HK-2 (cell line): Measurements from ENCODE around the gene ANKRD63.

Experiments used
- DNase-seq: peaks from one replicate; pipeline ENCODE4 v3.0.0-alpha.2; 2018; ENCODE audit not compliant: unreplicated experiment

ANKRD63 gene

GRCh38 chr15:40279437-40280141 lies 3.3 kb downstream of the ANKRD63 start:
- peak; percentile 66 for DNase-seq

- DNase-seq = no peak
These were observed 4.8 kb downstream of the ANKRD63 start for GRCh38 chr15:40278026-40278425.

- no peak for DNase-seq
These were observed 5.4 kb downstream of the ANKRD63 start for GRCh38 chr15:40277471-40277870.

- no peak for DNase-seq
These were observed 5.9 kb downstream of the ANKRD63 start for GRCh38 chr15:40276927-40277326.

- no peak for DNase-seq
These were observed 6.9 kb downstream of the ANKRD63 start for GRCh38 chr15:40275954-40276353.

- no peak for DNase-seq
These were observed 7.3 kb downstream of the ANKRD63 start for GRCh38 chr15:40275523-40275922.

DNA sequence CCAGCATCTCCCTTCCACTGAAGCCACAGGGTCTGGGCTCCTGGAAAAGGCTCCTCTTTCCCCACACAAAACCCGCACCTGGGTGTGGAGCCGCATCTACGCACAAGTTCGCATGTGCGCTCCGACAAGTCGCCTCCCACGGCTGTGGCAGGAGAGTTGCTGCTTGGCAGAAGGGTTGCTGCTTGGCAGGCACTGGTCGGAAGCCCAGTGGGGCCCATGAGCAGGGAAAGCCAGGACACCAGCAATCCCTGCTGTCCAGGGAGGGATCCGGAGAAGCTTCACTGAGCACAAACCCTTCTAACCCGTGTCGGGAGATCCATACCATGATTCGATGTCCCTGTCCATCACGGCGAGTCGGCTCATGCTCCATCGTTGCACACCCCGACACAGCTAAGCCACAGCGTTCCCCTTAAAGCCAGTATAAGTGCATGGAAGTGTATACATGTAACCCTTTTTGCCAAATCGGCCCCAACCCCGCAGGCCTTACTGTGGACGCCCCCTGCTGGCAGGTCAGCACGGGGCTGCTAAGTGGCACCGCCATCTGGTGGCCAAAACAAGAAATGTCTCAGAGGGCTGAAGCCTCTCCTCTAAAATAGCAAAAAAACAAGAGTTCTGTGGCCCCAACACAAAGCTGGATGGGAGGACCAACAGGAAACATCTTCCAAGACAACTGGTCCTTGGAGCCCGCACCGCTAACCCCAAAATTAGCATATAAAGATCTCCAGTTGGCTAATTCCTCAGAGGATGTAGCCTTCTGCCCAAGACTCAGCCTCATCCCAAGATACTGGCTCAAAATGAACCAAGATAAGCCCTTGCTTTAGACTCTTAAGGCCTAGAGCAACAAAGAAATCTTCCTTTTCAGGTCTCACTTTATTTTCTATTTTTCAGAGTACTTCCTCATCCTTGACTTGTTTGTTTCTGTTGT lies 8.3 kb downstream of the ANKRD63 start:
- DNase-seq = peak; percentile 78

DNA sequence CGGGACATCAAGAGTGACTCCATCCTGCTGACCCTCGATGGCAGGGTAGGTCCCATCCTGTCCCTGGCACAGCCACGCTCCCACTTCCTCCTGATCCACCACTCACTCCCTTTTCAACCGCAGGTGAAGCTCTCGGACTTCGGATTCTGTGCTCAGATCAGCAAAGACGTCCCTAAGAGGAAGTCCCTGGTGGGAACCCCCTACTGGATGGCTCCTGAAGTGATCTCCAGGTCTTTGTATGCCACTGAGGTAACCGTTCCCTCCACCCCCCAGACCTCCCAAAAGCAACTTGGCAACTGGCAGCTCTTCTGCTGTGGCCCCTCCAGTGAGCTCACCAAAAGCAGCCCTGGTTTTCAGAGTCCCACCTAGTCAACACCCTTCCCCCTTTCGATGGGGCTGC lies 9.4 kb downstream of the ANKRD63 start:
- DNase-seq = no peak

DNA sequence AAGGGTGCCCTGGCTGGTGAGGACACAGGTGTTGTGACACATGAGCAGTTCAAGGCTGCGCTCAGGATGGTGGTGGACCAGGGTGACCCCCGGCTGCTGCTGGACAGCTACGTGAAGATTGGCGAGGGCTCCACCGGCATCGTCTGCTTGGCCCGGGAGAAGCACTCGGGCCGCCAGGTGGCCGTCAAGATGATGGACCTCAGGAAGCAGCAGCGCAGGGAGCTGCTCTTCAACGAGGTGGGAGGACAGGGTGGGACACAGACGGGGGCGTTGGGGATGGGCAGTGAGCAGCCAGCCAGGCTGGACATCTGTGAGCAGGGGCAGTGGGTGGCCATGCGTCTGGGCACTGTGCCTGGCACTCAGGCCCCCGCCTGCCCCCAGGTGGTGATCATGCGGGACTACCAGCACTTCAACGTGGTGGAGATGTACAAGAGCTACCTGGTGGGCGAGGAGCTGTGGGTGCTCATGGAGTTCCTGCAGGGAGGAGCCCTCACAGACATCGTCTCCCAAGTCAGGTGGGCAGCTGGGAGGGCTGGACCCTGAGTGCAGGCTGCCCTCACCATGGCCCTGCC lies 10.3 kb downstream of the ANKRD63 start:
- no peak for DNase-seq

GRCh38 chr15:40271685-40272484 lies 11.0 kb downstream of the ANKRD63 start:
- no peak for DNase-seq

DNA sequence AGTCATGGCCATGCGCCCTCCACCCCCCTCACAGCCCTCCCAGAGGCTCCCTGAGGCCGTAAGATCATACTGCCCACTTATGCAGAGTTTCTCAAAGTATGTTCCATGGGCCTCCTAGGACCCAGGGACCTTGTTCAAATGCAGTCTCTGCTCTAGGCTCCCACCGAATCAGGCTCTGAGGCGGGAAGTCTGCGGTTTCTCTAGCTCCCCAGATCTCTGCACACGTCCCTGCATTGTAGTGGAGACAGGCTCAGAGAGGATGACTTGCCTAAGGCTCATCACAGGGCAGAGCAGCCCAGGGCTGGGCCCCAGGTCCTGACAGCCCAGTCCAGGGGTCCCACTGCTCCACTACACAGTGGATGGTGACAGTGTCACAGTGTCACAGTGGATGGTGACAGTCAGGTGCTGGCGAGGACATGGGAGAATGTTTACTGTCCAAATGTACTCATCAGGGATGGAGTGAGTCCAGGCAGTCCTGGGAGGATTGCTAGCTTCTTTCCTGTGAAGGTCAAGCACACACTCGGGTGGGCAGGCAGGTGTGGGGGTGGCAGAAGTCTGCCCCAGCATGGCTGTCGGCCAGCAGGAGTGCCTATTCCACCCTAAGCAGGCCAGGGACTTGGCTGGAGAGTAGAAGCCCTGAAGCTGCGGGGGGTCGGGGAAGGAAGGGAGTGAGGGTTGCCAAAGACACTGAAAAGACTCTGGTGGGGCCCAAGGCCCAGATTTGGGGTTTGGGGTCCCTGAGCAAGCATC lies 12.4 kb downstream of the ANKRD63 start:
- no peak for DNase-seq

DNA sequence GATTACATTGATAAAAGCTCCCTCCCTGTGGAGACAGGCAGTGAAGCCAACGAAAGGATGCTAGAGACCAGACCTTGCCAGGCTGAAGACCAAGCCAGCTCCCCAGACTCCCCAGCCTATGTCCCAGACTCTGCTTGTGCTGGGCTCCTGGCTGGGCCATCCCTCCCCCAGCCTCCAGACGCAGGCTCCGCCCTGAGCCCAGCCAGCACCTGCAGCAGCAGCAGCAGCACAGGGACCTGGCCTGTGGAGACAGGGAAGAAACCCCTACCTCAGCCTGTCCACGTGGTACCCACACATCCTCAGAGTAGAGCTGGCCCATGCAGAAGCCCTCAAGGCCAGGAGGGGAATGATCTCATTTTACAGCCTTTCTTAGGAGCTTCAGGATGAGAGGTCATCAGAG lies 13.3 kb downstream of the ANKRD63 start:
- DNase-seq = no peak

DNA sequence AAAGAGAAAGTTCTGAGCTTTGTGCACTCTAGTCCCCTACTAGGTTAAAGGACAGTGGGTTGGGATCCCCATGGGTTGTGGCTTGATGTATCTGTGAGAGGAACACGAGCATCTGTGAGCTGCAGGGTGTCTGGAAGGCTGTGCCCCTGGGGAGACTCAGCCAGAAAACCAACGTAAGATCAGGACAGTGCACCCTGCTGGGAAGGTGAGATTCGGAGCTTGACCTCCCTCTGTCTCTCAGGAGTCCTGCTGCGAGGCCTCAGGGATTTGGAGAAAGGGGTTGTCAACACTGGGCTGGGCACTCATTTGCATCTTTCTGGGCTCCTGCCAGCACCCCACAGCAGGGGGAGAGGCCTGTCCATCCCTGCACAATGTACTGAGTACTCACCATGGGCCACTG lies 15.2 kb downstream of the ANKRD63 start:
- DNase-seq = no peak

DNA sequence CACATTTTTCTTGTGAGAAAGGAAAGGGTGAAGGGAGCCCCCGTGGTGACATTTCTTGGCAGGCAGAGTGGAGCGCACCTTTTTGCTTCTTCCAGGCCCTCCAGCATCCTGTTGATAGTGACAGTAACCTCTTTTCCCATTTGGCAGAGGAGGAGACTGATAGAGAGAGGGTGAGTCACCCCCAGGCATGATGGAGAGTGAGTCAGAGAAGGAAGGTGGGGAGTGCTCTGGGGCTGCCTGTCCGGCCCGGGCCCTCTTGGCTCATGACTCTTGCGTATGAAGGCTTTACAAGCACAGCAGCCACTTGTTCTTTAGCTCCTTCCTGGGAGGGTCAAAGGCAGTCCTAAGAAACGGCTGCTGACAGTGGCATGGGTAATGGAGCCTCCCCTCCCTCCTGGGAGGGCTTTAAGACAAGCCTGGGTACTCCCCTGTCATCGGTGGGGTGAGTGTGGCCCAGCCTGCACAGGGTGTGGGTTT lies 16.0 kb downstream of the ANKRD63 start:
- peak; percentile 76 for DNase-seq

GRCh38 chr15:40265875-40266274 lies 17.0 kb downstream of the ANKRD63 start:
- DNase-seq = no peak

DNA sequence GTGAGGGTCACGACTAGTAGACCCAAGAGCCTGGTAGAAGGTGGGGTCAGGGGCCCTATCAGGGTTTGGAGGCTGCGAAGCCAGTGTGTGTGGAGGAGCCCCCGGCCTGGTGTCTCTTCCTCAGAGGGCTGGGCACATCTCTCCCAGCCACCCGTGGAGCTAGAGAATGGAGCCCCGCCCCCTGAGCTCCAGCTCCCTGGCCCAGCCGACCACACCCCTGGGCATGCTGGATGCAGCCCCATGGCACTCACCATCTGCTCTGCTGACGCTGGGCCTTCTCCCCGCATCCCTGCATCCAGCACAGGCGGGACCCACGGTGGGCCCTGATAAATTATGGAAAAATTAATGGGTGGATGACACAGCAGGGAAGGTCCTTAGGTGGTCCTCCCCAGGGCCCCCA lies 17.5 kb downstream of the ANKRD63 start:
- DNase-seq = no peak

DNA sequence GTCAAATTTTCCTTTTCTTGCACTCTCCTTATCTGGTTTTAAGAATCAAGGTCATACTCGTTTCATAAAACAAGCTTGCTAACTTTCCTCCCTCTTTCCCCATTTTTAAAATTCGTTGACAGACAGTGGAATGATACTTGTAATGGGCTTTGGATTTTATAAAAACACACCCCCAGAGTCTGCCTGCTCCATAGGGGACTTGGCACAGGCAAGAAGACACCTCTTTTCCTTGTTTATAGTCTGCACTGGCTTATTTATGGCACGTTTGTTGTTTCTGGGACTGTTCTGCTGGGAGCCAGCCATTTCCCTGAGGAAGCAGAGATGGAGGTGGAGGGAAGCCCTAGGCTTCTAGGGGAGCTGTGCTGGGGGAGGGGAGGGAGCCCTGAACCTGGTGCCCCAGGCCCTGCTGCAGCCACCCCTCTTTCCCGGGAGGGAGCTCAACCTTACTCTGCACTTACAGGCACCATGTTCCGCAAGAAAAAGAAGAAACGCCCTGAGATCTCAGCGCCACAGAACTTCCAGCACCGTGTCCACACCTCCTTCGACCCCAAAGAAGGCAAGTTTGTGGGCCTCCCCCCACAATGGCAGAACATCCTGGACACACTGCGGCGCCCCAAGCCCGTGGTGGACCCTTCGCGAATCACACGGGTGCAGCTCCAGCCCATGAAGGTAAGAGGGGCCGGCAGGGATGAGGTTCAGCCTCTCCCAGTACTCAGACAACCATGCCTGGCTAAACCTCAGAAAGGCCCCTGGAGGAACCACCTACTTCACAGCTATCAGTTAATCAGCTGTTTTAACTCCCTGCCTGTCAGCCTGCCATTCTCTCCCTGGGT lies 18.3 kb downstream of the ANKRD63 start:
- DNase-seq = no peak

DNA sequence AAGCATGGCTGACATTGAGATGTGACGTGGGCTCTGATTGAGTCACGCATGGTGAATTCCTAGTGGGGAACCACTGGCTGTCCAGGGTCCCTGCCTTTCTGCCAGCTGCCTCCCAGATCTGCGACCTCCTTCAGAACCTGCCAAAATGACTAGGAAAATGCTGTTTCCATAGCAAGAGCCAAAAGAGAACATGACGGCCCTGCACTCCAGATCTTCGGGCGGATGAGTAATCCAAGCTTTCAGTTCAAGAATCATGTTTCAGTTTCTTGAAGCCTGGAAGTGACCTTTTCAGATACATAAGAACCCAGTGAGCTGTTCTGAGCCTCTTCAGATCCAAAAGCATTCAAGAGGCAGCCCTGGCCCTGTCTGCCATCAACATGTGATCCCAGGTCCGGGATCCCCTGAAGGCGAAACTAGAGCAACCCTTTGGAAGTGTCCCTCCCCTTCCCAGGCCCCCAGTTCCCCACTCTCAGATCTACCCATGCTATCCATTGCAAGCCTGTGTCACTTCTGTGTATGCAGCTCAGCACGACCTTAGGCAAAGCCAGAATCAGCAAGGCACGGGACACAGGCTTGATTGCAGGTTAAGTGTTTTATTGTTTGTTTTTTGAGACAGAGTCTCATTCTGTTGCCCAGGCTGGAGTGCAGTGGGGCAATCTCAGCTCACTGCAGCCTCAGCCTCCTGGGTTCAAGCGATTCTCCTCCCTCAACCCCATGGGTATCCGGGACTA lies 19.7 kb downstream of the ANKRD63 start:
- DNase-seq = no peak

- DNase-seq = no peak
These were observed 23.8 kb downstream of the ANKRD63 start for GRCh38 chr15:40259021-40259420.
